Natural killer cell (primary cell): ENCODE measurements around the gene HSPB6. TPM values are rescaled to one million over a fixed set of nuclear protein-coding genes. Genes with fewer than 3 reads are reported as not detected.

ENCODE experiments used
- ATAC-seq, 3 donors: fragments of 150-1000 bp in 2 of 3; fragments of 200-7000 bp in 1 of 3; cut with Tn5 transposase; 1 replicate in 1 of 3; 2 replicates in 2 of 3; pipeline ENCODE4 v1.10.0; 2021; ENCODE audit warnings: mild to moderate bottlenecking in 2 of 3, moderate library complexity in 2 of 3
- DNase-seq, 2 donors: peaks; one replicate each; pipeline versions ENCODE4 v3.0.0 to v3.0.0-alpha.2; 2013 to 2021; ENCODE audit warnings: mixed read lengths in 1 of 2
- H3K27ac ChIP-seq: one replicate; pipeline ENCODE4 v1.5.1; 2013; ENCODE audit warnings: mild to moderate bottlenecking, low read length
- H3K27me3 ChIP-seq: one replicate; pipeline ENCODE4 v1.6.1; 2013; ENCODE audit warnings: low read length; ENCODE audit not compliant: control insufficient read depth, insufficient read depth
- H3K36me3 ChIP-seq: one replicate; pipeline ENCODE4 v1.6.1; 2013; ENCODE audit warnings: low read length; ENCODE audit not compliant: control insufficient read depth, insufficient read depth
- H3K4me1 ChIP-seq: one replicate; pipeline ENCODE4 v1.6.1; 2013; ENCODE audit warnings: low read length; ENCODE audit not compliant: control insufficient read depth, insufficient read depth
- H3K4me3 ChIP-seq: one replicate; pipeline ENCODE4 v1.5.1; 2013; ENCODE audit warnings: low read length
- H3K9me3 ChIP-seq: one replicate; pipeline ENCODE4 v1.6.1; 2013; ENCODE audit warnings: low read length; ENCODE audit not compliant: control insufficient read depth, insufficient read depth
- H3K27ac Mint-ChIP-seq, 2 donors: one replicate each; pipeline ENCODE4 v1.8.0; 2022; ENCODE audit warnings: mild to moderate bottlenecking in 2 of 2, mixed read lengths in 2 of 2, moderate library complexity in 1 of 2
- H3K27me3 Mint-ChIP-seq, 2 donors: one replicate each; pipeline ENCODE4 v1.8.0; 2022; ENCODE audit warnings: low read depth in 2 of 2, mixed read lengths in 2 of 2
- H3K36me3 Mint-ChIP-seq: one replicate; pipeline ENCODE4 v1.8.0; 2022; ENCODE audit warnings: mixed read lengths
- H3K4me1 Mint-ChIP-seq, 2 donors: one replicate each; pipeline ENCODE4 v1.8.0; 2022; ENCODE audit warnings: mixed read lengths in 2 of 2
- H3K4me3 Mint-ChIP-seq: one replicate; pipeline ENCODE4 v1.8.0; 2022; ENCODE audit warnings: mild to moderate bottlenecking, moderate library complexity, mixed read lengths
- H3K9me3 Mint-ChIP-seq, 2 donors: one replicate each; pipeline ENCODE4 v1.8.0; 2022; ENCODE audit warnings: mixed read lengths in 2 of 2
- WGBS: methylation state at CpG from one replicate; pipeline ENCODE4 v1.1.7; 2013; ENCODE audit warnings: missing lambda C conversion rate; ENCODE audit not compliant: insufficient coverage; 5-methylcytosine and 5-hydroxymethylcytosine counted together
- intact Hi-C: fragments of 100-400 bp; cut with micrococcal nuclease; formaldehyde crosslinking; loops from one replicate; pipeline ENCODE4 v1.14.2; 2022
- total RNA-seq, 4 donors: library from RNA; stranded (reverse); fragments of 120-200 nt in 1 of 4; gene quantifications; one replicate each; pipeline versions ENCODE4 v1.2.3 to v1.2.4, GENCODE V29; 2013 to 2022
- TF ChIP-seq, protein P1 (sequence below): fragments of 200-600 bp; IDR thresholded peaks from one replicate; pipeline ENCODE4 v1.8.0; 2022; ENCODE audit warnings: antibody characterized with exemption

The HSPB6 gene
- total RNA-seq, 3 donors from 2014 or later (not counting 1 experiment from before 2014, with no cell fraction given), result not detected

DNA sequence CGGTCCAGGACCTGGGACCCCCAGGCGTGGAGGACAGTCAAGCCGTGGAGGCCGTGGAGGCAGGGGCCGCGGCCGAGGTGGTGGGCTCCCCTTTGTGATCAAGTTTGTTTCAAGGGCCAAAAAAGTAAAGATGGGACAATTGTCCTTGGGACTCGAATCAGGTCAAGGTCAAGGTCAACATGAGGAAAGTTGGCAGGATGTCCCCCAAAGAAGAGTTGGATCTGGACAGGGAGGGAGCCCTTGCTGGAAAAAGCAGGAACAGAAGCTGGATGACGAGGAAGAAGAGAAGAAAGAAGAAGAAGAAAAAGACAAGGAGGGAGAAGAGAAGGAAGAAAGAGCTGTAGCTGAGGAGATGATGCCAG is 36.7 kb downstream of the HSPB6 start:
- peaks cover 39% of the 10 kb centered on the region for H3K36me3 ChIP-seq
- TF ChIP-seq, protein P1, sequence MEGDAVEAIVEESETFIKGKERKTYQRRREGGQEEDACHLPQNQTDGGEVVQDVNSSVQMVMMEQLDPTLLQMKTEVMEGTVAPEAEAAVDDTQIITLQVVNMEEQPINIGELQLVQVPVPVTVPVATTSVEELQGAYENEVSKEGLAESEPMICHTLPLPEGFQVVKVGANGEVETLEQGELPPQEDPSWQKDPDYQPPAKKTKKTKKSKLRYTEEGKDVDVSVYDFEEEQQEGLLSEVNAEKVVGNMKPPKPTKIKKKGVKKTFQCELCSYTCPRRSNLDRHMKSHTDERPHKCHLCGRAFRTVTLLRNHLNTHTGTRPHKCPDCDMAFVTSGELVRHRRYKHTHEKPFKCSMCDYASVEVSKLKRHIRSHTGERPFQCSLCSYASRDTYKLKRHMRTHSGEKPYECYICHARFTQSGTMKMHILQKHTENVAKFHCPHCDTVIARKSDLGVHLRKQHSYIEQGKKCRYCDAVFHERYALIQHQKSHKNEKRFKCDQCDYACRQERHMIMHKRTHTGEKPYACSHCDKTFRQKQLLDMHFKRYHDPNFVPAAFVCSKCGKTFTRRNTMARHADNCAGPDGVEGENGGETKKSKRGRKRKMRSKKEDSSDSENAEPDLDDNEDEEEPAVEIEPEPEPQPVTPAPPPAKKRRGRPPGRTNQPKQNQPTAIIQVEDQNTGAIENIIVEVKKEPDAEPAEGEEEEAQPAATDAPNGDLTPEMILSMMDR, result no peak
- no peaks in the 10 kb centered on the region for H3K36me3 Mint-ChIP-seq

DNA sequence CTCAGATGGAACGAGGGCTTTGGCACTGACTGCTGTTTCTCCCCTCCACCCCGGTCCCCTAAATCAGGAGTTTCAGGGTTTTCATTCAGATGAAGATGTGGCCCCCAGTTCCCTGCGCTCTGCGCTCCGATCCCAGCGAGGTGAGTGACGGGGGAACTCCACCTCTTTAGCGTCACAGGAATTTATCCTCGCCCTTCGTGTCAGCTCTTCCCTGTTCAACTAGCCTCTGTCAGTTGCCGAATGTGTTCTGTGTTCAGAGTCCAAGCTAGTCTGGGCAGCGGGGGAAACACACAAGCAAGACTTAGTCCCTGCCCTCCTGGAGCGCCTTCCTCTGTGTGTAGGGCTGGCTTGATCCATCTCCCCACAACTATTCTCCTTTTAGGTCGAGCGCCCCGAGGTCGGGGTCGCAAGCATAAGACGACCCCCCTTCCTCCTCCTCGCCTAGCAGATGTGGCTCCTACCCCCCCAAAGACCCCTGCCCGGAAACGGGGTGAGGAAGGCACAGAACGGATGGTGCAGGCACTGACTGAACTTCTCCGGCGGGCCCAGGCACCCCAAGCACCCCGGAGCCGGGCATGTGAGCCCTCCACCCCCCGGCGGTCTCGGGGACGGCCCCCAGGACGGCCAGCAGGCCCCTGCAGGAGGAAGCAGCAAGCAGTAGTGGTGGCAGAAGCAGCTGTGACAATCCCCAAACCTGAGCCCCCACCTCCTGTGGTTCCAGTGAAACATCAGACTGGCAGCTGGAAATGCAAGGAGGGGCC is 37.2 kb downstream of the HSPB6 start:
- Histone ChIP-seq H3K4me3 (no peak overlapping the region), H3K36me3 (peaks cover 33% of the 10 kb centered on the region), H3K4me1 (peaks cover 37% of the 10 kb centered on the region), H3K27ac (no peak overlapping the region), H3K27me3 (no peaks in the 10 kb centered on the region), H3K9me3 (no peaks in the 10 kb centered on the region)
- ATAC-seq, result no peak
- H3K27me3 Mint-ChIP-seq, result no peaks in the 10 kb centered on the region
- no peak for DNase-seq
- peak overlapping the region; percentile 63 to 76 for H3K27ac Mint-ChIP-seq
- TF ChIP-seq, protein P1, result no peak
- no peaks in the 10 kb centered on the region for H3K36me3 Mint-ChIP-seq
- peak overlapping the region; percentile 87 for H3K4me3 Mint-ChIP-seq
- H3K9me3 Mint-ChIP-seq, result no peaks in the 10 kb centered on the region
- intact Hi-C loops, result no loop called here
- peaks cover 16 to 60% of the 10 kb centered on the region in 2 donors for H3K4me1 Mint-ChIP-seq
- 96% methylated on average over 32 of the region's 32 CpGs for WGBS

More for the DNA sequence above, 36.7 kb downstream of the HSPB6 start:
- no peak overlapping the region for H3K27ac ChIP-seq
- H3K4me3 Mint-ChIP-seq, result peak overlapping the region; percentile 21
- no peak overlapping the region for H3K4me3 ChIP-seq
- ATAC-seq, result no peak
- H3K27me3 ChIP-seq, result no peaks in the 10 kb centered on the region
- peaks cover 34% of the 10 kb centered on the region for H3K4me1 ChIP-seq
- WGBS, result 98% methylated on average over 9 of the region's 9 CpGs
- H3K4me1 Mint-ChIP-seq, result peaks cover 16 to 56% of the 10 kb centered on the region in 2 donors
- no peaks in the 10 kb centered on the region for H3K9me3 Mint-ChIP-seq
- no peaks in the 10 kb centered on the region for H3K27me3 Mint-ChIP-seq
- no peaks in the 10 kb centered on the region for H3K9me3 ChIP-seq
- DNase-seq, result no peak
- intact Hi-C loops, result no loop called here
- H3K27ac Mint-ChIP-seq, result no peak overlapping the region

DNA sequence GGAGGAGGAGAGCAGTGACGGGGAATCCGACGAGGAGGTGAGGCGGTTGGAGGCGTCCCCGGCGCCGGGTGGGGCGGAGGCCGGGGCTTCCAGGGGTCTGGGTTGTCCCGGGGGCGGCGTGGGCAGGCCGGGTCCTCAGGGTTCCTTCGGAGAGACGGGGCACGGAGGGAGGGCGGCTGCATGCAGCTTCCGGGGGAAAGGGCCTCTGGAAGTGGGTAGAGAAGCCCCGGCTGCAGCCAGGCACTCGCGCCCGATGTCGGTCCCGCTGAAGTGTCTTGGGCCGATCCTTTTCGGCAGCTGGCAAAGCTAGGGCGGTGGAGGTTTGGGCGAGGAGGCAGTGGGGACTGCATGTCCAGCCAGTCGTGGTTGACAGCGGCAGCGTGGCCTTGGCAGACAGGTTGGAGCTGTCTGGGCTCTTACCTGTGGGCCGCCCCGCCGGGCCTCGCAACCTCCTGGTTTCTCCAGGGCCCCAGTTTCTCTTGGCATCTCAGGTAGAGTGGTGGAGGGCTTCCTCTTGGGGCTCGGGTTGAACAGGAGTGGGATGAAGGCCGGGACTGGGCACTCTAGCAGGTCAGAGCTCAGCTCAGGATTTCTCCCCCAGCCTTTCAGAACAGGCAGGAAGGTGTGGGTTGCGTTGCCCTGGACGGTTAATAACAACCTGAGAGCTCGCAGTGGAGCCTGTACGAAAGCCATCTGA is 38.3 kb downstream of the HSPB6 start:
- peak overlapping the region; percentile 87 for H3K4me3 Mint-ChIP-seq
- no peaks in the 10 kb centered on the region for H3K36me3 Mint-ChIP-seq
- WGBS, result under 1% methylated on average over 42 of the region's 42 CpGs
- H3K9me3 ChIP-seq, result no peaks in the 10 kb centered on the region
- H3K4me1 ChIP-seq, result peaks cover 41% of the 10 kb centered on the region
- H3K27me3 Mint-ChIP-seq, result no peaks in the 10 kb centered on the region
- H3K4me1 Mint-ChIP-seq, result peaks cover 16 to 64% of the 10 kb centered on the region in 2 donors
- peak overlapping the region; percentile 63 to 76 for H3K27ac Mint-ChIP-seq
- H3K36me3 ChIP-seq, result peaks cover 24% of the 10 kb centered on the region
- TF ChIP-seq, protein P1, result no peak
- H3K27ac ChIP-seq, result peak overlapping the region; percentile 22
- H3K9me3 Mint-ChIP-seq, result no peaks in the 10 kb centered on the region
- intact Hi-C loops, result no loop called here
- peak; percentile 34 to 65 for DNase-seq
- H3K4me3 ChIP-seq, result peak overlapping the region; percentile 49
- no peaks in the 10 kb centered on the region for H3K27me3 ChIP-seq
- ATAC-seq, result no peak
